K562 (cell line): ENCODE measurements around the gene ZBTB20.

Source experiments
- EZH2 ChIP-seq: IDR thresholded peaks from 2 replicates; pipeline ENCODE4 v1.6.1; 2012; ENCODE audit warnings: low read depth, mild to moderate bottlenecking, inconsistent platforms, low read length, borderline replicate concordance
- GTF2F1 ChIP-seq: IDR thresholded peaks from 2 replicates; pipeline ENCODE4 v1.6.1; 2011; ENCODE audit warnings: low read depth, low read length, improper control_type of control experiment
- HDAC2 ChIP-seq: fragments of 450-650 bp; IDR thresholded peaks from 2 replicates; pipeline ENCODE4 v1.6.1; 2016; ENCODE audit warnings: mild to moderate bottlenecking
- HNRNPUL1 ChIP-seq: fragments of 200-400 bp; formaldehyde crosslinking; IDR thresholded peaks from 2 replicates; pipeline ENCODE4 v1.6.1; 2017; ENCODE audit warnings: low read length
- NFE2L1 ChIP-seq: fragments of 450-650 bp; IDR thresholded peaks from 2 replicates; pipeline ENCODE4 v1.6.1; 2016; ENCODE audit warnings: missing genetic modification characterization, low read depth, mild to moderate bottlenecking, missing compliant biosample characterization, moderate library complexity, borderline replicate concordance
- POLR2AphosphoS5 ChIP-seq: IDR thresholded peaks from 2 replicates; pipeline ENCODE4 v1.6.1; 2011; ENCODE audit warnings: mild to moderate bottlenecking, low read depth, low read length, moderate library complexity; ENCODE audit not compliant: control insufficient read depth, insufficient read depth
- TEAD4 ChIP-seq, 2 experiments: sonication (generic) in 1 of 2; formaldehyde crosslinking in 1 of 2; IDR thresholded peaks; 2 replicates each; pipeline versions ENCODE4 v1.6.1 to v1.8.0; 2012 to 2022; ENCODE audit warnings: borderline replicate concordance in 1 of 2, inconsistent platforms in 1 of 2, low read length in 1 of 2, mild to moderate bottlenecking in 1 of 2, missing genetic modification reagents in 1 of 2
- ZNF316 ChIP-seq: fragments of 450-650 bp; IDR thresholded peaks from 2 replicates; pipeline ENCODE4 v1.6.1; 2016
- ZNF766 ChIP-seq: fragments of 200-800 bp; sonication (Bioruptor generic); conservative IDR thresholded peaks from 2 replicates; pipeline ENCODE4 v1.6.1; 2016; ENCODE audit warnings: missing genetic modification characterization, missing compliant biosample characterization
- TF ChIP-seq, protein P1 (sequence below): sonication (generic); formaldehyde crosslinking; IDR thresholded peaks from 2 replicates; pipeline ENCODE4 v1.8.0; 2023; ENCODE audit warnings: mild to moderate bottlenecking, missing genetic modification reagents
- TF ChIP-seq, protein P2 (sequence below): sonication (generic); formaldehyde crosslinking; IDR thresholded peaks from 2 replicates; pipeline ENCODE4 v1.5.0; 2020; ENCODE audit warnings: missing genetic modification reagents
- TF ChIP-seq, protein P3 (sequence below): sonication (generic); formaldehyde crosslinking; IDR thresholded peaks from 2 replicates; pipeline ENCODE4 v1.8.0; 2022; ENCODE audit warnings: mild to moderate bottlenecking, missing genetic modification reagents
- TF ChIP-seq, protein P4 (sequence below), 2 experiments: fragments of 450-650 bp; formaldehyde crosslinking in 1 of 2; IDR thresholded peaks; 2 replicates each; pipeline versions ENCODE4 v1.4.0 to v1.6.1; 2014 to 2020; ENCODE audit warnings: mild to moderate bottlenecking in 2 of 2, borderline replicate concordance in 1 of 2, low read depth in 1 of 2

DNA sequence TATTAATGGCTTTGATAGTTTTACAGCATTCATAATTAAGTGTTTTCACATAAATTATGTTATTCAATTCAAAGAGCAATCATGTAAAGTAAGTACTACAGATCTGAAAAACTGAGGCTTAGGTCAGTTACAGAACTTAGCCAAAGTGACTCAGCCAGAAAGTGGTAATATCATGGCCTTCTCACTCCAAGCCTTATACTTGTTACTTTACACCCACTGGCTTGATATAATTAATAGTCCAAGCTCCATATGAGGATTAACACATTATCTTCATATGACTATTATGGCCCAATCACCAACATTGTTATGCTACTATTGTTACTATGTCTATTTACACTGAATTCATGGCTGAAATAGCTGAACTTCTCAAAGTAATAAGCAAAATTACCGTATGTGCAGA, 802.6 kb downstream of the ZBTB20 start:
- TF ChIP-seq, protein P1, sequence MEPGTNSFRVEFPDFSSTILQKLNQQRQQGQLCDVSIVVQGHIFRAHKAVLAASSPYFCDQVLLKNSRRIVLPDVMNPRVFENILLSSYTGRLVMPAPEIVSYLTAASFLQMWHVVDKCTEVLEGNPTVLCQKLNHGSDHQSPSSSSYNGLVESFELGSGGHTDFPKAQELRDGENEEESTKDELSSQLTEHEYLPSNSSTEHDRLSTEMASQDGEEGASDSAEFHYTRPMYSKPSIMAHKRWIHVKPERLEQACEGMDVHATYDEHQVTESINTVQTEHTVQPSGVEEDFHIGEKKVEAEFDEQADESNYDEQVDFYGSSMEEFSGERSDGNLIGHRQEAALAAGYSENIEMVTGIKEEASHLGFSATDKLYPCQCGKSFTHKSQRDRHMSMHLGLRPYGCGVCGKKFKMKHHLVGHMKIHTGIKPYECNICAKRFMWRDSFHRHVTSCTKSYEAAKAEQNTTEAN (CRISPR knock-in tag), result no peak
- TF ChIP-seq TEAD4 (IDR thresholded peaks at IDR 0.05; ENCODE audit: low read length) (no peak), TEAD4 (CRISPR knock-in tag; IDR thresholded peaks at IDR 0.05; ENCODE audit: borderline replicate concordance) (no peak), NFE2L1 (no peak), ZNF316 (no peak), EZH2 (no peak), HDAC2 (no peak), POLR2AphosphoS5 (no peak), ZNF766 (no peak), GTF2F1 (no peak), HNRNPUL1 (no peak)
- TF ChIP-seq, protein P2, sequence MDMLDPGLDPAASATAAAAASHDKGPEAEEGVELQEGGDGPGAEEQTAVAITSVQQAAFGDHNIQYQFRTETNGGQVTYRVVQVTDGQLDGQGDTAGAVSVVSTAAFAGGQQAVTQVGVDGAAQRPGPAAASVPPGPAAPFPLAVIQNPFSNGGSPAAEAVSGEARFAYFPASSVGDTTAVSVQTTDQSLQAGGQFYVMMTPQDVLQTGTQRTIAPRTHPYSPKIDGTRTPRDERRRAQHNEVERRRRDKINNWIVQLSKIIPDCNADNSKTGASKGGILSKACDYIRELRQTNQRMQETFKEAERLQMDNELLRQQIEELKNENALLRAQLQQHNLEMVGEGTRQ, result no peak
- TF ChIP-seq, protein P3, sequence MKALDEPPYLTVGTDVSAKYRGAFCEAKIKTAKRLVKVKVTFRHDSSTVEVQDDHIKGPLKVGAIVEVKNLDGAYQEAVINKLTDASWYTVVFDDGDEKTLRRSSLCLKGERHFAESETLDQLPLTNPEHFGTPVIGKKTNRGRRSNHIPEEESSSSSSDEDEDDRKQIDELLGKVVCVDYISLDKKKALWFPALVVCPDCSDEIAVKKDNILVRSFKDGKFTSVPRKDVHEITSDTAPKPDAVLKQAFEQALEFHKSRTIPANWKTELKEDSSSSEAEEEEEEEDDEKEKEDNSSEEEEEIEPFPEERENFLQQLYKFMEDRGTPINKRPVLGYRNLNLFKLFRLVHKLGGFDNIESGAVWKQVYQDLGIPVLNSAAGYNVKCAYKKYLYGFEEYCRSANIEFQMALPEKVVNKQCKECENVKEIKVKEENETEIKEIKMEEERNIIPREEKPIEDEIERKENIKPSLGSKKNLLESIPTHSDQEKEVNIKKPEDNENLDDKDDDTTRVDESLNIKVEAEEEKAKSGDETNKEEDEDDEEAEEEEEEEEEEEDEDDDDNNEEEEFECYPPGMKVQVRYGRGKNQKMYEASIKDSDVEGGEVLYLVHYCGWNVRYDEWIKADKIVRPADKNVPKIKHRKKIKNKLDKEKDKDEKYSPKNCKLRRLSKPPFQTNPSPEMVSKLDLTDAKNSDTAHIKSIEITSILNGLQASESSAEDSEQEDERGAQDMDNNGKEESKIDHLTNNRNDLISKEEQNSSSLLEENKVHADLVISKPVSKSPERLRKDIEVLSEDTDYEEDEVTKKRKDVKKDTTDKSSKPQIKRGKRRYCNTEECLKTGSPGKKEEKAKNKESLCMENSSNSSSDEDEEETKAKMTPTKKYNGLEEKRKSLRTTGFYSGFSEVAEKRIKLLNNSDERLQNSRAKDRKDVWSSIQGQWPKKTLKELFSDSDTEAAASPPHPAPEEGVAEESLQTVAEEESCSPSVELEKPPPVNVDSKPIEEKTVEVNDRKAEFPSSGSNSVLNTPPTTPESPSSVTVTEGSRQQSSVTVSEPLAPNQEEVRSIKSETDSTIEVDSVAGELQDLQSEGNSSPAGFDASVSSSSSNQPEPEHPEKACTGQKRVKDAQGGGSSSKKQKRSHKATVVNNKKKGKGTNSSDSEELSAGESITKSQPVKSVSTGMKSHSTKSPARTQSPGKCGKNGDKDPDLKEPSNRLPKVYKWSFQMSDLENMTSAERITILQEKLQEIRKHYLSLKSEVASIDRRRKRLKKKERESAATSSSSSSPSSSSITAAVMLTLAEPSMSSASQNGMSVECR, result no peak
- TF ChIP-seq, protein P4, sequence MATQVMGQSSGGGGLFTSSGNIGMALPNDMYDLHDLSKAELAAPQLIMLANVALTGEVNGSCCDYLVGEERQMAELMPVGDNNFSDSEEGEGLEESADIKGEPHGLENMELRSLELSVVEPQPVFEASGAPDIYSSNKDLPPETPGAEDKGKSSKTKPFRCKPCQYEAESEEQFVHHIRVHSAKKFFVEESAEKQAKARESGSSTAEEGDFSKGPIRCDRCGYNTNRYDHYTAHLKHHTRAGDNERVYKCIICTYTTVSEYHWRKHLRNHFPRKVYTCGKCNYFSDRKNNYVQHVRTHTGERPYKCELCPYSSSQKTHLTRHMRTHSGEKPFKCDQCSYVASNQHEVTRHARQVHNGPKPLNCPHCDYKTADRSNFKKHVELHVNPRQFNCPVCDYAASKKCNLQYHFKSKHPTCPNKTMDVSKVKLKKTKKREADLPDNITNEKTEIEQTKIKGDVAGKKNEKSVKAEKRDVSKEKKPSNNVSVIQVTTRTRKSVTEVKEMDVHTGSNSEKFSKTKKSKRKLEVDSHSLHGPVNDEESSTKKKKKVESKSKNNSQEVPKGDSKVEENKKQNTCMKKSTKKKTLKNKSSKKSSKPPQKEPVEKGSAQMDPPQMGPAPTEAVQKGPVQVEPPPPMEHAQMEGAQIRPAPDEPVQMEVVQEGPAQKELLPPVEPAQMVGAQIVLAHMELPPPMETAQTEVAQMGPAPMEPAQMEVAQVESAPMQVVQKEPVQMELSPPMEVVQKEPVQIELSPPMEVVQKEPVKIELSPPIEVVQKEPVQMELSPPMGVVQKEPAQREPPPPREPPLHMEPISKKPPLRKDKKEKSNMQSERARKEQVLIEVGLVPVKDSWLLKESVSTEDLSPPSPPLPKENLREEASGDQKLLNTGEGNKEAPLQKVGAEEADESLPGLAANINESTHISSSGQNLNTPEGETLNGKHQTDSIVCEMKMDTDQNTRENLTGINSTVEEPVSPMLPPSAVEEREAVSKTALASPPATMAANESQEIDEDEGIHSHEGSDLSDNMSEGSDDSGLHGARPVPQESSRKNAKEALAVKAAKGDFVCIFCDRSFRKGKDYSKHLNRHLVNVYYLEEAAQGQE (IDR thresholded peaks at IDR 0.05; ENCODE audit: borderline replicate concordance), result no peak
- TF ChIP-seq, protein P4 (CRISPR knock-in tag; IDR thresholded peaks at IDR 0.05; ENCODE audit: low read depth), result no peak
